HL-60 (cell line): ENCODE measurements around the gene IL23R.

Experiments used
- CTCF ChIP-seq: IDR thresholded peaks from one replicate; pipeline ENCODE4 v1.5.1; 2011; ENCODE audit warnings: low read length, control low read depth, inconsistent platforms; ENCODE audit not compliant: insufficient read depth
- POLR2AphosphoS5 ChIP-seq: IDR thresholded peaks from 2 replicates; pipeline ENCODE4 v1.6.1; 2012; ENCODE audit warnings: low read depth
- REST ChIP-seq: IDR thresholded peaks from 2 replicates; pipeline ENCODE4 v1.6.1; 2012; ENCODE audit warnings: low read depth; ENCODE audit not compliant: insufficient replicate concordance
- SPI1 ChIP-seq: IDR thresholded peaks from 2 replicates; pipeline ENCODE4 v1.6.1; 2012; ENCODE audit warnings: low read depth, mild to moderate bottlenecking, borderline replicate concordance

GRCh38 chr1:67190942-67191341 is 24.7 kb downstream of the IL23R start:
- TF ChIP-seq CTCF (no peak), REST (no peak), POLR2AphosphoS5 (no peak), SPI1 (no peak)
